IgD-negative memory B cell (primary cell): Measurements from ENCODE around the gene HS3ST5. TPM values are rescaled to one million over a fixed set of nuclear protein-coding genes. Genes with fewer than 3 reads are reported as not detected.
"Not testable (repeated sequence)": the region's sequence is repeated elsewhere in the genome, so short reads cannot be mapped to it uniquely, and the experiment has no call there.

Source experiments
- H3K27ac Mint-ChIP-seq, 3 donors: one replicate each; pipeline ENCODE4 v1.8.0; 2020 to 2022; ENCODE audit warnings: mild to moderate bottlenecking in 3 of 3, mixed read lengths in 3 of 3, moderate library complexity in 1 of 3
- H3K27me3 Mint-ChIP-seq: one replicate; pipeline ENCODE4 v1.8.0; 2021; ENCODE audit warnings: mixed read lengths
- H3K36me3 Mint-ChIP-seq: one replicate; pipeline ENCODE4 v1.8.0; 2020; ENCODE audit warnings: mild to moderate bottlenecking, mixed read lengths
- H3K4me1 Mint-ChIP-seq, 3 donors: one replicate each; pipeline ENCODE4 v1.8.0; 2020 to 2022; ENCODE audit warnings: mixed read lengths in 3 of 3, mild to moderate bottlenecking in 1 of 3
- H3K4me3 Mint-ChIP-seq, 4 donors: one replicate each; pipeline ENCODE4 v1.8.0; 2020 to 2022; ENCODE audit warnings: mild to moderate bottlenecking in 4 of 4, mixed read lengths in 4 of 4, moderate library complexity in 3 of 4
- H3K9me3 Mint-ChIP-seq, 3 donors: one replicate each; pipeline ENCODE4 v1.8.0; 2020 to 2021; ENCODE audit warnings: mixed read lengths in 3 of 3, mild to moderate bottlenecking in 1 of 3
- polyA plus RNA-seq: library from polyadenylated mRNA; unstranded; fragments of 300-500 nt; fragmentation: Illumina TruSeq; gene quantifications from one replicate; pipeline ENCODE4 v1.2.3, GENCODE V29; 2021

Gene HS3ST5
- polyA plus RNA-seq, 1 donor from 2014 or later, result not detected

DNA sequence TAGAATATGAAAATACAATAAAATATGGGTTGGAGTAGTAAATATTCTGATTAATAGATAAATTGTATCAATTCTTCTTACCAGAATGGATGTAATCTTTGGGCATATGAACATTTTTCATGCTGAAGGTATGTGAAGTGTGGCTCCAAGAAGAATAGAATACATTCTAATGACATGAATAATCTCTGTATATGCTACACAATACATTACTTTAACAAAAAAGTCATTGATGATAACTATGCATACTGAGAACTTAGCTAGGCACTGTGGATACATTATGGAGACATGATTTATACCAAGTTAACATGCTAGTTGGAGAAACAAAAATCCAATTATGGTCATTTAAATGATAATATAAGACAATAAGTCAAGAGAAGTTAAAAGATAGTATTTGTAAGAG is 309.2 kb downstream of the HS3ST5 start:
- Mint-ChIP-seq H3K4me3 (no peak overlapping the region), H3K4me1 (no peaks in the 10 kb centered on the region), H3K27ac (no peak overlapping the region), H3K9me3 (peaks cover 0 to 3% (median 2%) of the 10 kb centered on the region in 3 donors), H3K27me3 (peaks cover 4% of the 10 kb centered on the region), H3K36me3 (no peaks in the 10 kb centered on the region)

DNA sequence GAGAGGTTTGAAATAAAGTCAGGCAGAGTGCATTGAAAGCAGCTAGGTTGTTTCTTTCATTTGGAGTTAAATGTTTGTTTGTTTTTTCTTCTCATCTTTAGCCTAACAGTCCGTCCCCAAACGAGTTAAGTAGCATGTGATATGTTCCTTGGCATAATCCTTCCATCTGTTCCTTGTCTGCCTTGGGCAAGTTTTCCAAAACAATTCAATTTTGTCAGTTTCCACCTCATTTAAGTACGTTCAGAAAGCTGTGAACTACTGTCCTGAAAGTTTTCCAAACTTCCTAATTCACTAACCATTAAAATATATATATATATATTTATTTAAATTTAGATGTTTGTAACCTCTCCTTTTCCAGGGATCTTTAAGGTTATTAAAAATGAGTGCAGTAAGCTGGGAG is 310.1 kb downstream of the HS3ST5 start:
- H3K36me3 Mint-ChIP-seq, result no peaks in the 10 kb centered on the region
- no peak overlapping the region for H3K4me3 Mint-ChIP-seq
- peaks cover 0 to 3% (median 2%) of the 10 kb centered on the region in 3 donors for H3K9me3 Mint-ChIP-seq
- H3K4me1 Mint-ChIP-seq, result no peaks in the 10 kb centered on the region
- H3K27ac Mint-ChIP-seq, result no peak overlapping the region
- peaks cover 4% of the 10 kb centered on the region for H3K27me3 Mint-ChIP-seq

GRCh38 chr6:114030767-114031166 is 312.1 kb downstream of the HS3ST5 start:
- Mint-ChIP-seq H3K27ac (no peak overlapping the region), H3K4me3 (no peak overlapping the region), H3K9me3 (peaks cover 0 to 2% (median under 1%) of the 10 kb centered on the region in 3 donors)

DNA sequence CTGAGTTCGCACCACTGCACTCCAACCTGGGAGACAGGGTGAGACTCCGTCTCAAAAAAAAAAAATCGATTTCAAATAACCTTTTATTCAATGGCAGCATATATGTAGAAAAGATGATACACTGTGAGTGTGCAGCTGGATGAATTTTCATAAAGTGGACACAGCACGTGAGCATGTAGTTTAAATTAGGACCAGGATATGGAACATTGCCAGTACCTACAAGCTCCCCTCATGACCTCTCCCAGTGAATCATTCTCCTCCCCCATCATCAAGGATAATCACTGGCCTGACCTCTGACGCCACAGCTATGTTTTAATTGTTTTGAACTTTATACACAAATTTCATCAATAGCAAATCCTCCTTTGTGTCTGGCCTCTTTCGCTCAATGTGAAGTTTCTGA is 318.1 kb downstream of the HS3ST5 start:
- no peak overlapping the region for H3K4me3 Mint-ChIP-seq
- no peaks in the 10 kb centered on the region for H3K27me3 Mint-ChIP-seq
- peaks cover 0 to 7% (median 0%) of the 10 kb centered on the region in 3 donors for H3K9me3 Mint-ChIP-seq

More at GRCh38 chr6:114030767-114031166, 312.1 kb downstream of the HS3ST5 start:
- Mint-ChIP-seq H3K36me3 (no peaks in the 10 kb centered on the region), H3K27me3 (peaks cover 4% of the 10 kb centered on the region), H3K4me1 (no peaks in the 10 kb centered on the region)

GRCh38 chr6:114020196-114020595 is 322.6 kb downstream of the HS3ST5 start:
- no peaks in the 10 kb centered on the region for H3K4me1 Mint-ChIP-seq
- H3K36me3 Mint-ChIP-seq, result no peaks in the 10 kb centered on the region
- no peak overlapping the region for H3K4me3 Mint-ChIP-seq
- peaks cover 7% of the 10 kb centered on the region for H3K27me3 Mint-ChIP-seq
- peaks cover 0 to 7% (median 0%) of the 10 kb centered on the region in 3 donors for H3K9me3 Mint-ChIP-seq
- H3K27ac Mint-ChIP-seq, result no peak overlapping the region

More for the DNA sequence above, 318.1 kb downstream of the HS3ST5 start:
- Mint-ChIP-seq H3K27ac (no peak overlapping the region), H3K36me3 (no peaks in the 10 kb centered on the region), H3K4me1 (no peaks in the 10 kb centered on the region)

DNA sequence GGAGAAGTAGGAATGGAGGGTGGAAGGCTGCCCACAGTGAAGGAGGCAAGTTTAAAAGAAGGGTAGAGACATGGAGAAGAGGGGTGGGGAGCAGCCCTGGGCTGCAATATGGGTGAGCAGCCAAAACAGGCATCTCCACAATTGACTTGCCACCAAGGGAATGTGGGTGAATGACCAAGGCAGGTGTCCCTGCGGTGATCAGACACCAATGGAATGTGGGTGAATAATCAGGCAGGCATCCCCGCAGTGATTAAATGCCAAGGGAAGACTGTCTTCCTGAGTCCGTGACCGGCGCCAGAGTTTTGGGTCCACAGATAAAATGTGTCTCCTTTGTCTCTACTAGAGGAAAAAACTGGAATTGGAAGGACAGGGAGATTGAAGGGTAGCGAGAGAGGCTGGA is 325.7 kb downstream of the HS3ST5 start:
- H3K36me3 Mint-ChIP-seq, H3K4me1 Mint-ChIP-seq, H3K9me3 Mint-ChIP-seq, H3K27ac Mint-ChIP-seq, H3K27me3 Mint-ChIP-seq, H3K4me3 Mint-ChIP-seq: not testable (repeated sequence)

- H3K27me3 Mint-ChIP-seq, H3K4me3 Mint-ChIP-seq, H3K4me1 Mint-ChIP-seq: not testable (repeated sequence)
These were observed 328.7 kb downstream of the HS3ST5 start for GRCh38 chr6:114014106-114014505.

DNA sequence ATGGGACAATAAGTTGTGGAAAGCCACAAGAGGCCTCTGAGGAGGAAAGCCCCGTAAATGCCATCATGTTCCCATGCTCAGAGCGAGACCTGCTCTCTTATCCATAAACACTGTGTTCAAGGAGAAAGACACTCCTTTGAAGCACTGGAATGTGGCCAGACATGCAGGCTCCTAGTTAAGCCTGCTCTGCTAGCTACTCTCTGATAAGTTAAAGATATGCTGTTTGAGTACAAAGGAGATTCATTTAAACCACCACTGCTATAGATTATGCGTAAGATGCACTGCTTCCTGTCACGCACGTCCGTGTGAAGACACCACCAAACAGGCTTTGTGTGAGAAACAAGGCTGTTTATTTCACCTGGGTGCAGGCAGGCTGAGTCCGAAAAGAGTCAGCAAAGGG is 331.3 kb downstream of the HS3ST5 start:
- H3K36me3 Mint-ChIP-seq, H3K4me1 Mint-ChIP-seq, H3K9me3 Mint-ChIP-seq, H3K27ac Mint-ChIP-seq, H3K4me3 Mint-ChIP-seq: not testable (repeated sequence)
- peaks cover 17% of the 10 kb centered on the region for H3K27me3 Mint-ChIP-seq

More at GRCh38 chr6:114014106-114014505, 328.7 kb downstream of the HS3ST5 start:
- not testable (repeated sequence) for H3K27ac Mint-ChIP-seq, H3K36me3 Mint-ChIP-seq, H3K9me3 Mint-ChIP-seq

GRCh38 chr6:114010540-114010939 is 332.3 kb downstream of the HS3ST5 start:
- no peaks in the 10 kb centered on the region for H3K36me3 Mint-ChIP-seq
- no peak overlapping the region for H3K4me3 Mint-ChIP-seq
- H3K27ac Mint-ChIP-seq, result no peak overlapping the region
- H3K27me3 Mint-ChIP-seq, result peaks cover 13% of the 10 kb centered on the region
- H3K9me3 Mint-ChIP-seq, result no peaks in the 10 kb centered on the region
- H3K4me1 Mint-ChIP-seq, result peaks cover 4 to 6% (median 6%) of the 10 kb centered on the region in 3 donors

DNA sequence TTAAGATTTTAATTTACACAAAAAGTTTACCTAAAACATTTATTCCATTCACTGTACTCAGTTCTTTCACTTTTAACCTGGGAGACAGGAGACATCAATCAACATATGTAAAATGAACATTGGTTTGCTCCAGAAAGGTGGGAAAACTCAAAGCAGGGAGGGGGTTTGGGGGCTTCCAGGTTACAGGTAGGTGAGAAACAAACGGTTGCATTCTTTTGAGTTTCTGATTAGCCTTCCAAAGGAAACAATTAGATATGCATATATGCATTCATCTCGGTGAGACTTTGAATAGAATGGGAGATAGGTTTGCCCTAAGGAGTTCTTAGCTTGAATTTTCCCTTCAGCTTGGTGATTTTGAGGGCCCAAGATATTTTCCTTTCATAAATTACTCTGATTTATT is 333.6 kb downstream of the HS3ST5 start:
- peaks cover 0 to 5% (median 0%) of the 10 kb centered on the region in 3 donors for H3K9me3 Mint-ChIP-seq
- H3K27me3 Mint-ChIP-seq, result peaks cover 13% of the 10 kb centered on the region
- H3K27ac Mint-ChIP-seq, result no peak overlapping the region
- no peaks in the 10 kb centered on the region for H3K36me3 Mint-ChIP-seq
- no peak overlapping the region for H3K4me3 Mint-ChIP-seq
- H3K4me1 Mint-ChIP-seq, result peaks cover 4 to 6% (median 6%) of the 10 kb centered on the region in 3 donors

DNA sequence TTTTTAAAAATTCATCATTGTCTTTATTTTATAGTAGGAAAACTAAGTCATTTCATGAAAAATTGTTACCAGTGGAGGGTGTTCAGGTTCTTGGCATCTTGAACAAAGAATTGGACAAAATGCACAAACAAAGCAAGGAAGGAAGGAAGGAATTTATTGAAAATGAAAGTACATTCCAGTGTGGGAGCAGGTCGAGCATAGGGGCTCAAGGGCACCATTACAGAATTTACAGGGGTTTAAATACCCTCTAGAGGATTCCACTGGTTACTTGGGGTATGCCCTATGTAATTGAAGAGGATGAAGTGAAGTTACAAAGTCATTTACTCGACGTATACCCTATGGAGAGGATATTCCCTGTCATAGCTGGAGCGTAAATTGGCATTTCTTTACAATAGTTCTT is 334.5 kb downstream of the HS3ST5 start:
- Mint-ChIP-seq H3K9me3 (peaks cover 0 to 5% (median 0%) of the 10 kb centered on the region in 3 donors), H3K27ac (no peak overlapping the region), H3K4me3 (no peak overlapping the region), H3K36me3 (no peaks in the 10 kb centered on the region), H3K4me1 (peaks cover 4 to 6% (median 6%) of the 10 kb centered on the region in 3 donors), H3K27me3 (peaks cover 17% of the 10 kb centered on the region)

GRCh38 chr6:114007516-114007915 is 335.3 kb downstream of the HS3ST5 start:
- Mint-ChIP-seq H3K27ac (no peak overlapping the region), H3K9me3 (peaks cover 0 to 5% (median 1%) of the 10 kb centered on the region in 3 donors), H3K4me1 (peaks cover 4 to 6% (median 6%) of the 10 kb centered on the region in 3 donors), H3K27me3 (peaks cover 23% of the 10 kb centered on the region), H3K4me3 (peak overlapping the region in 1 of 4 donors; percentile 49), H3K36me3 (no peaks in the 10 kb centered on the region)
